C4-2B (cell line): ENCODE data around the gene SPATA21.

Experiments
- H3K27ac ChIP-seq: fragments of 450-650 bp; 2 replicates; pipeline ENCODE4 v1.5.1; 2017
- CTCF ChIP-seq: fragments of 450-650 bp; conservative IDR thresholded peaks from 2 replicates; pipeline ENCODE4 v1.5.1; 2017; ENCODE audit warnings: mild to moderate bottlenecking
- ZFX ChIP-seq: fragments of 450-650 bp; IDR thresholded peaks from 2 replicates; pipeline ENCODE4 v1.6.1; 2017

Gene SPATA21

GRCh38 chr1:16421201-16421600, 16.0 kb downstream of the SPATA21 start:
- no peak for TF ChIP-seq ZFX
- no peak for TF ChIP-seq CTCF
- no peak overlapping the region for H3K27ac ChIP-seq

GRCh38 chr1:16420424-16421118, 16.7 kb downstream of the SPATA21 start:
- TF ChIP-seq ZFX (no peak), CTCF (no peak)
- H3K27ac ChIP-seq: no peak overlapping the region

- H3K27ac ChIP-seq: no peak overlapping the region
- TF ChIP-seq CTCF: no peak
- TF ChIP-seq ZFX: no peak
Observed at GRCh38 chr1:16418823-16419425, 18.3 kb downstream of the SPATA21 start.

- no peak overlapping the region for H3K27ac ChIP-seq
- TF ChIP-seq CTCF (no peak), ZFX (no peak)
Observed at GRCh38 chr1:16413191-16413590, 24.0 kb downstream of the SPATA21 start.

GRCh38 chr1:16410803-16411202, 26.4 kb downstream of the SPATA21 start:
- TF ChIP-seq ZFX: no peak
- no peak for TF ChIP-seq CTCF
- no peak overlapping the region for H3K27ac ChIP-seq

GRCh38 chr1:16409536-16410152, 27.6 kb downstream of the SPATA21 start:
- H3K27ac ChIP-seq: no peak overlapping the region
- TF ChIP-seq CTCF (no peak), ZFX (no peak)

- H3K27ac ChIP-seq: no peak overlapping the region
- TF ChIP-seq ZFX (no peak), CTCF (no peak)
Observed at GRCh38 chr1:16406868-16407267, 30.4 kb downstream of the SPATA21 start.
